H1 (cell line): Measurements from ENCODE around the gene TM4SF20.

Experiments
- BACH1 ChIP-seq: IDR thresholded peaks from 2 replicates; pipeline ENCODE4 v1.6.1; 2012; ENCODE audit warnings: low read length, improper control_type of control experiment
- BCL11A ChIP-seq, 2 experiments: IDR thresholded peaks; one replicate each; pipeline ENCODE4 v1.6.1; 2011; ENCODE audit warnings: low read depth in 2 of 2, low read length in 2 of 2, mild to moderate bottlenecking in 2 of 2
- EZH2 ChIP-seq: fragments of 200-600 bp; sonication (generic); IDR thresholded peaks from 2 replicates; pipeline ENCODE4 v1.7.1; 2012; ENCODE audit warnings: low read depth, mild to moderate bottlenecking, moderate library complexity, low read length, inconsistent platforms; ENCODE audit not compliant: severe bottlenecking
- GABPA ChIP-seq: IDR thresholded peaks from 2 replicates; pipeline ENCODE4 v1.6.1; 2011; ENCODE audit warnings: mild to moderate bottlenecking, low read length, moderate library complexity, borderline replicate concordance; ENCODE audit not compliant: insufficient read depth
- KDM1A ChIP-seq: fragments of 200-600, 300-600 bp; sonication (generic); IDR thresholded peaks from 2 replicates; pipeline ENCODE4 v1.7.1; 2016; ENCODE audit warnings: mild to moderate bottlenecking, low read length, borderline replicate concordance
- POLR2A ChIP-seq, 2 experiments: IDR thresholded peaks; 1 replicate in 1 of 2; 2 replicates in 1 of 2; pipeline ENCODE4 v1.6.1; 2011; ENCODE audit warnings: low read depth in 2 of 2, low read length in 2 of 2, mild to moderate bottlenecking in 2 of 2; ENCODE audit errors: control extremely low read depth in 1 of 2
- POLR2AphosphoS5 ChIP-seq: IDR thresholded peaks from 2 replicates; pipeline ENCODE4 v1.6.1; 2011; ENCODE audit warnings: low read depth, low read length
- RNF2 ChIP-seq: fragments of 200-900, 300-1000 bp; sonication (generic); IDR thresholded peaks from 2 replicates; pipeline ENCODE4 v1.7.1; 2016; ENCODE audit warnings: borderline replicate concordance, low read depth, mild to moderate bottlenecking, antibody characterized with exemption, low read length; ENCODE audit not compliant: poor library complexity, severe bottlenecking; ENCODE audit errors: missing control alignments
- RXRA ChIP-seq: IDR thresholded peaks from 2 replicates; pipeline ENCODE4 v1.6.1; 2011; ENCODE audit warnings: low read depth, mild to moderate bottlenecking, low read length, moderate library complexity; ENCODE audit not compliant: insufficient read depth
- SIN3A ChIP-seq, 2 experiments: IDR thresholded peaks in 1 of 2; conservative IDR thresholded peaks in 1 of 2; 2 replicates each; pipeline ENCODE4 v1.6.1; 2011 to 2012; ENCODE audit warnings: low read length in 2 of 2, improper control_type of control experiment in 1 of 2, low read depth in 1 of 2, mild to moderate bottlenecking in 1 of 2
- TBP ChIP-seq: IDR thresholded peaks from 2 replicates; pipeline ENCODE4 v1.6.1; 2011; ENCODE audit warnings: low read depth, low read length, improper control_type of control experiment
- TF ChIP-seq, protein P1 (sequence below), 3 experiments: IDR thresholded peaks; 1 replicate in 2 of 3; 2 replicates in 1 of 3; pipeline versions ENCODE4 v1.5.1 to v1.6.1; 2011; ENCODE audit warnings: low read length in 3 of 3, mild to moderate bottlenecking in 3 of 3, inconsistent platforms in 2 of 3, low read depth in 1 of 3, moderate library complexity in 1 of 3; ENCODE audit not compliant: insufficient read depth in 1 of 3; ENCODE audit errors: control extremely low read depth in 1 of 3
- TF ChIP-seq, protein P2 (sequence below): IDR thresholded peaks from 2 replicates; pipeline ENCODE4 v1.6.1; 2011; ENCODE audit warnings: low read depth, mild to moderate bottlenecking, low read length; ENCODE audit not compliant: insufficient read depth
- TF ChIP-seq, protein P3 (sequence below): IDR thresholded peaks from 2 replicates; pipeline ENCODE4 v1.6.1; 2011; ENCODE audit warnings: low read length, improper control_type of control experiment

DNA sequence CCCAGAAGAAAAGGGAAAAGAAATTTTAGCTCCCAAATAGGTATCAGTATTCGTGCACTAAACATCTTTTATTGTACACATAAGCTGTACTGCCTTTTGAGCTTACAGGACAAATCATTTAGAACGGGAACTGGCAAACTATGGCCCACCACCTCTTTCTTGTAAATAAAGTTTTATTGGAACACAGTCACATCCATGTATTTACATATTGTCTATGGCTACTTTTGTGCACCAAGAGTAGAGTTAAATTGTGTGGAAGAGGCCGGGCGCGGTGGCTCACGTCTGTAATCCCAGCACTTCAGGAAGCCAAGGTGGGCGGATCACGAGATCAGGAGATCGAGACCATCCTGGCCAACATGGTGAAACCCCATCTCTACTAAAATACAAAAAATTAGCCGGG is 5.7 kb downstream of the TM4SF20 start:
- TF ChIP-seq SIN3A (conservative IDR thresholded peaks at IDR 0.05 in 1 of 2, IDR thresholded peaks at IDR 0.05 in 1 of 2; ENCODE audit: low read depth in 1 of 2, low read length in 2 of 2) (no peak), RNF2 (no peak), RXRA (no peak), POLR2A (IDR thresholded peaks at IDR 0.05; ENCODE audit: control extremely low read depth in 1 of 2, low read depth in 2 of 2, low read length in 2 of 2) (no peak), BACH1 (no peak), GABPA (no peak), TBP (no peak), POLR2AphosphoS5 (no peak), EZH2 (no peak), BCL11A (IDR thresholded peaks at IDR 0.05; ENCODE audit: low read depth in 2 of 2, low read length in 2 of 2) (no peak), KDM1A (no peak)
- TF ChIP-seq, protein P1, sequence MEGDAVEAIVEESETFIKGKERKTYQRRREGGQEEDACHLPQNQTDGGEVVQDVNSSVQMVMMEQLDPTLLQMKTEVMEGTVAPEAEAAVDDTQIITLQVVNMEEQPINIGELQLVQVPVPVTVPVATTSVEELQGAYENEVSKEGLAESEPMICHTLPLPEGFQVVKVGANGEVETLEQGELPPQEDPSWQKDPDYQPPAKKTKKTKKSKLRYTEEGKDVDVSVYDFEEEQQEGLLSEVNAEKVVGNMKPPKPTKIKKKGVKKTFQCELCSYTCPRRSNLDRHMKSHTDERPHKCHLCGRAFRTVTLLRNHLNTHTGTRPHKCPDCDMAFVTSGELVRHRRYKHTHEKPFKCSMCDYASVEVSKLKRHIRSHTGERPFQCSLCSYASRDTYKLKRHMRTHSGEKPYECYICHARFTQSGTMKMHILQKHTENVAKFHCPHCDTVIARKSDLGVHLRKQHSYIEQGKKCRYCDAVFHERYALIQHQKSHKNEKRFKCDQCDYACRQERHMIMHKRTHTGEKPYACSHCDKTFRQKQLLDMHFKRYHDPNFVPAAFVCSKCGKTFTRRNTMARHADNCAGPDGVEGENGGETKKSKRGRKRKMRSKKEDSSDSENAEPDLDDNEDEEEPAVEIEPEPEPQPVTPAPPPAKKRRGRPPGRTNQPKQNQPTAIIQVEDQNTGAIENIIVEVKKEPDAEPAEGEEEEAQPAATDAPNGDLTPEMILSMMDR (IDR thresholded peaks at IDR 0.05; ENCODE audit: control extremely low read depth in 1 of 3, insufficient read depth in 1 of 3, low read depth in 1 of 3, low read length in 3 of 3): no peak
- TF ChIP-seq, protein P2, sequence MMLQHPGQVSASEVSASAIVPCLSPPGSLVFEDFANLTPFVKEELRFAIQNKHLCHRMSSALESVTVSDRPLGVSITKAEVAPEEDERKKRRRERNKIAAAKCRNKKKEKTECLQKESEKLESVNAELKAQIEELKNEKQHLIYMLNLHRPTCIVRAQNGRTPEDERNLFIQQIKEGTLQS: no peak
- TF ChIP-seq, protein P3, sequence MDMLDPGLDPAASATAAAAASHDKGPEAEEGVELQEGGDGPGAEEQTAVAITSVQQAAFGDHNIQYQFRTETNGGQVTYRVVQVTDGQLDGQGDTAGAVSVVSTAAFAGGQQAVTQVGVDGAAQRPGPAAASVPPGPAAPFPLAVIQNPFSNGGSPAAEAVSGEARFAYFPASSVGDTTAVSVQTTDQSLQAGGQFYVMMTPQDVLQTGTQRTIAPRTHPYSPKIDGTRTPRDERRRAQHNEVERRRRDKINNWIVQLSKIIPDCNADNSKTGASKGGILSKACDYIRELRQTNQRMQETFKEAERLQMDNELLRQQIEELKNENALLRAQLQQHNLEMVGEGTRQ: no peak
